GM21619 (cell line): ENCODE measurements around the gene ID2.
A peak's percentile ranks its signal among the peaks of the same experiment; 100 is the strongest.

Experiments used
- ATAC-seq: cut with Tn5 transposase; IDR thresholded peaks from one replicate; pipeline ENCODE4 v1.9.1; 2021; ENCODE audit not compliant: unreplicated experiment

The ID2 gene

DNA sequence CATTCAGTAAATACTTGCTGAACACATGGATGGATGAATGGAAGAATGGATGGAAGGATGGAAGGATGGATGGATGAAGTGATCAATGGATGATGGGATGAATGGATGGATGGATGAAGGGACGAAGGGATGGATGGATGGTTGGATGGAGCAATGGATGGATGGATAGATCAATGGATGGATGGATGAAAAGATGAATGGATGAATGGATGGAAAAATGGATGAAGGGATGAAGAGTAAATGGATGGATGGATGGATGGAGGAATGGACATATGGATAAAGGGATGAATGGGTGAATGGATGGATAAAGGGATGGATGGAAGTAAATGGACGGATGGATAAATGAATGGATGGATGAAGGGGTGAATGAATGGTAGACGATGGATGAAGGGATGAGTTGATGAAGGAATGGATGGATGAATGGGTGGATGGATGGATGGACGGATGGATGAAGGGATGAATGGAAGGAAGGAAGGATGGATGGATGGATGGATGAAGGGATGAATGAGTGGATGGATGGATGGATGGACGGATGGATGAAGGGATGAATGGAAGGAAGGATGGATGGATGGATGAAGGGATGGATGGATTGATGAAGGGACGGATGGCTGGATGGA lies 13.9 kb upstream of the ID2 start:
- ATAC-seq, result no peak

DNA sequence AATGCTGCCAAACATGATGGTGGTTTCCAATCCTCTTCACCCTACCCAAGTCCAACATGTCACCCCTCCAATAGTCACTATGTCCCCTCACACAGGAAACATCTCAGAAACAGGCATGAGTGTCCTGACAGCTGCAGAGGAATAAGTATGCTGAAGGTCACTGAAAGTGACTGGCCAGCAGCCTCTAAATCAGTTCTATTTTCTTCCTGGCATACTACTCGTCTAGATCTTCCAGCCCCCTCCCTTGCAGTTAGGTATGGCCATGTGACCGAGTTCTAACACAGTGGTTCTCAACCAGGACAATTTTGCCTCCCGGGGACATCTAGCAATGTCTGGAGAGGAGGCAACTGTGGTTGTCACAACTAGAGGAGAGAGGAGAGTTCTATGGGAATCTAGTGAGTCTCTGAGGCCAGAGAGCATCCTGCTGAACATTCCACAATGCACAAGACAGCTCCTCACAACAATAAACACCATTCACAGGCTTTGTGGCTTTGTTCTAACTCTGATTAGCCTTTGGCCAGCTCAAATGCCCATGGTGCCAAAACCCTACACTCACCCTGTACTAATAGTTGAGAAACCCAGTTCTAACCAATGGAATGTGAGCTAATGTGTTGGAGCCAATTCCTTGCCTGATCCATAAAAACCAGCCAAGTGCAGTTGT lies 12.6 kb upstream of the ID2 start:
- no peak for ATAC-seq

DNA sequence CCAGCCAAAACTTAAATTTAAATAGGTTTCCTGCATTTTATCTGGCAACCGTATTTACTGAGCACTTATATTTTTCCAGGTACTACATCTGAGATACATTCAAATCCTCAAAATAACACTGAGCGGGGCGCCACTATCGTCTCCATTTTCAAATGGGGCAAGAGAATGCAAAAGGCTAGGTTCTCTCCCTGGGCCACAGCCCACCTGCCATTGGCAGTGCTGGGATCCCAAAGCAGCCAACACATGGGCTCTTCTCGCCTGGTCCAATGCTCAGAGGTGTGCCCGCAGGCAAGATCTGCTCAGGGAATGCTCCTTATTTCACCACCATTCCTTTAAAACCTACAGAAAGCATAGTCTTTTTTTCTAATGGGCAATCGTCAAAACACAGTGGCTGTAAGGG lies 11.3 kb upstream of the ID2 start:
- ATAC-seq, result no peak

GRCh38 chr2:8671176-8671575 lies 10.7 kb upstream of the ID2 start:
- ATAC-seq, result no peak

GRCh38 chr2:8671802-8672201 lies 10.1 kb upstream of the ID2 start:
- ATAC-seq, result no peak

GRCh38 chr2:8672940-8673339 lies 8.9 kb upstream of the ID2 start:
- no peak for ATAC-seq

DNA sequence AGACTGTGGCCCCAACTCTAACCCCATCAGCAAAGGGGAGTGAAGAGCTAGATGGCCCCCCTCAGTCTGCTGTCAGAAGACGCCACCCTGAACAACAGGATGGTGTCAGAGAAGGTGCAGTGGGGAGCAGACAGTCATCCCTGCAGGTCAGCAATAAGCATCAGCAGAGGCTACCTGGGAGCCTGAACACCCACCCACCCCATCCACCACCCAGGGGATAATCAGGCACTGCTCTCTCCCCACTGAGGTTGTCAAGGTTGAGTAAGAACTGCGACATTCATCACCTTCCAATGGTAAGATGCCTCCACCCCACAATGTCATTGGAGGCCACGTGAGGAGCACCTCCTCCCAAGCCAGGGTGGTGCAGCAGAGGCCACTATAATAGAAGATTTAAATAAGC lies 8.5 kb upstream of the ID2 start:
- ATAC-seq, result no peak

GRCh38 chr2:8674420-8675009 lies 7.3 kb upstream of the ID2 start:
- no peak for ATAC-seq

DNA sequence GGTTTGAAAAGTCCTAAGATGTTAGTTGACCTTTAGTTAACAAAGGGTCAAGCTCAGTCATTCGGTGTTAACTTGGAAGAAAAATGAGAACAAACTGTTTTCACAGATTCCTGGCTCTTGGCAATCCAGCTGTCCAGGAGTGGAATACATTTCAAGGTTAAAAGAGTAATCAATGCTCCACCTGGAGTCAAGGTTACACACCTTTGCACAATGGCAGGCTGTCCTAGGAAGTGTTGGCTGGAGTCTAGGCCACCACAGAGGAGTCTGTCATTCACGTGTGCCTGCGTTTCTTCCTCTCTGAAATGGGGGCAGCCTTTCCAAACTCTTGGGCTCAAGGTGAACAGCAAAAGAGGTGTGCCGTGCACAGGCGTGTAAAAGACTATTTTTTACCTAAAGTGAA lies 6.3 kb upstream of the ID2 start:
- ATAC-seq, result no peak

- ATAC-seq, result no peak
These were observed 5.5 kb upstream of the ID2 start for GRCh38 chr2:8676191-8676920.

DNA sequence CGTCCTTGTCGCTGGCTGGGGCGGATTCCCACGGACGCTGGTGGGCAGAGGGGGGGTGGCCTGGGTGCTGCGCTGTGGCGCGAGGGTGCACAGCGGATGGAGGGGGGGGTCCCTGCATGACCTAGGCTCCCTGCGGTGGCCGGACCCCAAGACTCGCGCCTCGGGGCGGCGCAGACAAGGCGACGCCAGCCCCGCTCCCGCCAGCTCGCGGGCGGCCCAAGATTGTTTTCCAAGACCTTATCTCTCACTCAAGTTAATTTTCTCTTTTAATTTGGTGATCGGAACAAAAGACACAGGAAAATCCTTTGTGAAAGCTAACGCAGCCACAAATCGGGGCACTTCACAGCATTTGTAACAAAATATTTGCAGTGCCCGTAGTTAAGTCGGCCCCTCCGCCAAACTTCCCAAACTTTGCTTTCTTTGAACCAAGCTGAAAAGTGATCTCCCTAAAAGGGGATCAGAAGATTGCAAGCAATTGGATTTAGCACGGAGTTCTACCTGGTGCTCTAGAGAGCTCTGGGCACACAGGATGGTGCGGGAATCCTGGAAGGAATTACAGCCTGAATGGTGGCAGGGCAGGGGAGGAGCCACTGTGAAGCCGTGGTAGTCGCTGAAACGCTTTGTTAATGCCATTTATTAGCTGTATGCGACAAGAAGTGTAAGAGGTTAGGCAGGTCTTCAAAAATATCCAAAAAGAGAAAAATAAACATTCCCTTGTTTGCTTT lies 4.8 kb upstream of the ID2 start:
- no peak for ATAC-seq

DNA sequence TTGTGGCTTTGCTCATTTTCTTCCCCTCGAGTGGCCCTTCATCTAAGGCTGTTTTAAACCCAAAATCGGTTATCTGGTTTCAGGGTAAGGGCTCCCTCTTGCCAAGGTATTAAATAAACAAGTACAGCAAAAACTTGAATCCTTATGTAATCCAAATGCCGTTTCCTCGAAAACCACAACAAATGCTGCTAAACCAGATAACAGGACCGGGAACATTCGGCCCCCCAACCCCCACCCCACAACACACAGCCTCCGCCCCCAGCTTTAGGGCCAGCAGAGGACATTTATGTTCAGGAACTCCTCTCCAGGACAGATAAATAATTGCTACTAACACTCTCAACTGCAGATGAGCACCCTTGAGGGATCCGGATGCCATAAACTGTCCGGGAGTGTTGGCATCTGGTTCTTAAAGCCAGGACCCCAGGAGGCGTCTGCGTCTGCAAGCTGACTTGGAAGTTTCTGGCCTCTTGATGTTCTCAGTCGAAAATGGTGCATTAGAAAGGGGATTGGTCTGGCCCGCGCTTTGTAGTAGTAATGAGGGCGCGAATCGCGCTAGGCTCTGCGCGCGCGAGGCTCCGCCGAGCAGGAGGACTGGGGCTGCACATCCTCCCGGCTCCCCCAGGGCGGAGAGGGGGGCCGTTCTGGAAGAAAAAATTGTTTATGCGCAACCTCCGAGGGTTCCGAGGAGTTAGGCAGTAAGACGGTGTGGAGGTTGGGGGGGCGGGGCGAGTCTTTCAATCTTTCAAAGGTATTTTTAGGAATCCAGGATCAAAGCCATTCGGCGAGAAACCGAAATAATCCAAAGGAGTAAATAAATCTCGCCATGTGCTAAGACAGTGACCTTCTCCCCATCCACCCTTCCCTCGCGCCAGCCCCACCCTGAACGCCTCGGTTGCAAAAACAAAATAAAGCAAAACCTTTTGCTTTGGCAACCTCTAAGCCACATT lies 3.9 kb upstream of the ID2 start:
- ATAC-seq, result no peak

GRCh38 chr2:8678731-8679566 lies 2.9 kb upstream of the ID2 start:
- ATAC-seq, result peak; percentile 59

GRCh38 chr2:8679567-8679826 lies 2.4 kb upstream of the ID2 start:
- ATAC-seq, result no peak

DNA sequence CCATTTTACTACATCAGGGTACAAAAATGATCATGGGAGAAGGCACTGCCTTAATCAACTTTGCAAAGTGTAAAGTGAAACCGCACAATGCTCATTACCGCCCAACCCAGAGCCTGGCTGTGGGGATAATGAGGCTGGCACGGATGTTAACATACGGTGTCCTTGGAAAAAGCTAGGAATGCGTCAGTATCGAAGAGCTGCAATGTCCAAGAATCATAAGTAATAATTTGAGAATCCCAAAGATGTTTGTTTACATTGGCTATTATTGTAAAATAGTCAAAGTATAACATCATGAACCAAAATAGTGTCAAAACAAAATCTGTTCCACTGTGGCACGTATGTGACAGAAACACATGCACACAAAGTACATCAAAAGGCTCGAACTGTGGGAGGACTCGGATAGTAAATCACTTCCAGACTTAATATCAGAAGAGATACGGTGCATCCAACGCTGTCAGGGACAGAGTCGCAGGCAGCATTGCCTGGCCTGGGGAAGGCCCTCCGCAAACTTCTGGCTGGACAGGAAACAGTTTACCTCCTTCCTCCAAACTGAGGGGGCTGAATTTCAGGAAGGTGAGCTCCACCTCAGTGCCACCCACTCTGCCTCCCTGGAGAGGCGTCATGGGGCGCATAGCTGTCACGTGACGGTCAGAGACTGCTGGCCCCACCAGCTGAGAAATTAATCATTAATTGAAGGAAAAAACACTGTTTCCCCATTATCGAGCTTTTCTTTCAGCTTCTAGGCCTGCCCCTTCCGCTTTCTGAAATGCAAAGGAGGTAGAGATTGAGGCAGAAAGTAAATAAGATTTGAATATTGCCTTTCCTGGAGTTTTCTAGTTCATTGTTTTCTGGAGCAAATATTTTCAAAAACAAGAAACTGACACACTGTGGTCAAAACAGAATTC lies 1.8 kb upstream of the ID2 start:
- no peak for ATAC-seq

DNA sequence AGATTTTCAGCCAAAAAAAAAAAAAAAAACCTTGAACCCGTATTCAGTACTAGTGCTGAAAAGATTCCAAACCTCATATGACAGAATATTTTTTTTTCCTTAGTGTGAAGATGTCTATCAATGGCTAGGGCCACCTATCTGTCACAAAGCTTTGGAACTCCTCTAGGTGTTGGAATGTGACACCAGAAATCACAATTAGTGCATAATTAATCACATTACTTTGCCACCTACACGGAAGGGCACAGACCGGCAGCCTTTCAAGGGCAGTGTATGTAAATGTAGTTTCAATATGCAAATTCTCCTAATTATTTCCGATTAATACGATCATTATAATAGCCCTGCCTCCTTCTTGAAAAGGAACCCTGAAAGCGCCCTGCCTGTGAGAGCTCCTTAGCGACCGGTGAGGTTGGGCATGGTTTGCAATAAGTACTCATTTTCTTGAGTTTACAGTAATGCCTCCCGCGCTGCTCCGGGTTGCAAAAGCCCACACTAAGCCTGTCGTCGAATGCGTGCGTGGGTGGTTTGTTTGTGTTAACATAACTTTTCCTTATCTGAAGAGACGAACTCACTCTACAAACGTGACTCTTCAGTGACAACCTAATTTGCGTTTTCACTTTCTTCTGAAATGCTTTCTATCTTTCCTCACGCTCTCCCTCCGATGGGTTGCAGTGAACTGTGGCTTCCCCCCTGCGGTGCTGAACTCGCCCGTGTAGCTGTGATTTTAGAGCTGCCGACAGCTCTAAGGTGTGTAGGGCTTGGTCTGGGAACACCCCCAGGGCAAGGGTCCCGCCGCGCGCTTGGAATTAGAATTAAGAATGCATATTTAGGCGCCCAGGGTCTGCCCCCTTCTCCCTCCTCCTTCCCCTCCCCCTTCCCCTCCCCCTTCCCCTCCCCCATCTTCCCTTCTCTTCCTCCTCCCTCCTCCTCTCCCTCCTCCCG lies 765 bp upstream of the ID2 start:
- ATAC-seq, result no peak
